Activated CD4-positive, alpha-beta T cell treated with anti-CD3 and anti-CD28 coated beads, Interleukin-2, amount 10 ng/mL, durations not matched to agents 24 days and 14 days (primary cell): Measurements from ENCODE around the gene GOLGA8F. TPM values are rescaled to one million over a fixed set of nuclear protein-coding genes. Genes with fewer than 3 reads are reported as not detected.
"Not testable (repeated sequence)": the region's sequence is repeated elsewhere in the genome, so short reads cannot be mapped to it uniquely, and the experiment has no call there.

Experiments
- DNase-seq: peaks from one replicate; pipeline ENCODE4 v3.0.0; 2022
- H3K27ac Mint-ChIP-seq: one replicate; pipeline ENCODE4 v1.8.0; 2022; ENCODE audit warnings: mild to moderate bottlenecking, mixed read lengths
- H3K27me3 Mint-ChIP-seq: one replicate; pipeline ENCODE4 v1.8.0; 2022; ENCODE audit warnings: mixed read lengths
- H3K36me3 Mint-ChIP-seq: one replicate; pipeline ENCODE4 v1.8.0; 2022; ENCODE audit warnings: low read depth, mild to moderate bottlenecking, mixed read lengths
- H3K4me1 Mint-ChIP-seq: one replicate; pipeline ENCODE4 v1.8.0; 2021; ENCODE audit warnings: mixed read lengths
- H3K4me3 Mint-ChIP-seq: one replicate; pipeline ENCODE4 v1.8.0; 2022; ENCODE audit warnings: mild to moderate bottlenecking, moderate library complexity, mixed read lengths
- H3K9me3 Mint-ChIP-seq: one replicate; pipeline ENCODE4 v1.8.0; 2021; ENCODE audit warnings: mixed read lengths
- intact Hi-C: fragments of 100-400 bp; cut with micrococcal nuclease; formaldehyde crosslinking; loops from one replicate; pipeline ENCODE4 v1.15.1; 2023
- total RNA-seq: library from RNA; stranded (reverse); gene quantifications from 2 replicates; pipeline ENCODE4 v1.2.3, GENCODE V29; 2022

Gene GOLGA8F
- total RNA-seq = not detected in 2 replicates

DNA sequence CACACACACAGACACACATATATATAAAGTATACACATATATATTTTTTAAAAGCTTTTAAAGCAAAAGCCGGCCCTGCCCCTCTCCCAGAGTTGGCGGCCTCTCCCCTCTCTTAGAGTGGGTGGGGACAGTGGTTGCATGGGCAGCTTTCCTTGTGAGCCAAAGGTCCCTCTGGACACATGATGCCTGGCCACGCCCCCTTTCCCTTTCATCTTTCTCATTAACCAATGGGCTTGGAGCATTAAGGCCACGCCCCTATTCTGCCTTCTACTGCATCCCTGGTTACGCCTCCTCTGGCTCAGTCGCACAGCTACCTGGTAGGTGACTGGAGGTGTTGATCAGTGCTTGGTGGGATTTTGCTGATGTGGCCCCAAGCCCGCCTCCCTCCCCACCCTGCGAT is at the start of gene GOLGA8F:
Gene GOLGA8F, plus strand, starts transcription at position 301 of the 400 bp plus-strand sequence. Its CDS starts 98 bp downstream, at position 399.
- H3K9me3 Mint-ChIP-seq, H3K4me3 Mint-ChIP-seq, H3K36me3 Mint-ChIP-seq, H3K27ac Mint-ChIP-seq, H3K4me1 Mint-ChIP-seq, intact Hi-C loops, H3K27me3 Mint-ChIP-seq, DNase-seq: not testable (repeated sequence)

- DNase-seq, H3K4me1 Mint-ChIP-seq, H3K27ac Mint-ChIP-seq, H3K36me3 Mint-ChIP-seq, intact Hi-C loops, H3K9me3 Mint-ChIP-seq, H3K4me3 Mint-ChIP-seq, H3K27me3 Mint-ChIP-seq: not testable (repeated sequence)
Observed at GRCh38 chr15:28357984-28358383, 20.5 kb upstream of the GOLGA8F start, which contains the start of gene GOLGA6L24. Gene GOLGA6L24 (minus strand): TSS chr15:28358084. CDS start chr15:28358023, 61 bp downstream.

DNA sequence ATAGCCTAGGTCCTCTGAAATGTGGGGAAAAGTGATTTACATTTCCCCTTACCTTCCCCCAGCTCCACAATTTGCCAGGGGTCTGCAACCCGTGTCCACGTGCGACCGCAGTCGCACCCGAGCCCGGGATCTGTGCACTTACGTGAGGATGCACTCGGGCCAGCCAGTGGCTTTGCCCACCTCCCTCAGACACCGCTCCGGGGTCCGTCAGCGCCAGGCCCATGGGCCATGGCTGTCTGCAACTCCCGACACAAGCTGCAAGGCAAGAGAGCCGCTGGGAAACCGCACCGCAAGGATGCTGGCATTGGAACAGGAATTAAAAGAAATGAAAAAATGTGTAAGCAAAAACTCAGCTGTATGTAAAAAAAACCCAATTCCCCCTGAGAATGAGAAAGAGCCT is 13.0 kb upstream of the GOLGA8F start:
- H3K9me3 Mint-ChIP-seq, H3K36me3 Mint-ChIP-seq, H3K4me1 Mint-ChIP-seq, DNase-seq, H3K27ac Mint-ChIP-seq, H3K4me3 Mint-ChIP-seq, H3K27me3 Mint-ChIP-seq, intact Hi-C loops: not testable (repeated sequence)

DNA sequence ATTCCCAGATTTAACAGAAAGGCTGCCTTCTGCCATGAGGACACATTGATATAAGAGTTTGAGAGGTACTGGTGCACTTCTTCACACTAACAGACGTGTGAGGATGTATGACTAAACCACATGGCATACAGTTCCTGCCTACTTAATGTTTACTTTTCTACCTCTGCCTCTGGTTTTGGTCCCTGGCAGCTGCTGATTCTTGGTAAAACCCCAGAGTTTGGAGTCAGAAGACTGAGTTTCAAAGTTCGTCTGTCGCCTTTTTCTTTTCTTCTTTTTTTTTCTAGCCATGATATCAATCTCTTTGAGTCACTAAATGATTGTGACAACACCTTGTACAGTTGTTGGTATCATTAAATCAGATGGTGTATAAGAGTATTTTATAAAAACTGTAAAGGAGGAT is 1.6 kb downstream of the GOLGA8F start:
- DNase-seq, H3K4me1 Mint-ChIP-seq, H3K9me3 Mint-ChIP-seq, H3K4me3 Mint-ChIP-seq, H3K27me3 Mint-ChIP-seq, H3K27ac Mint-ChIP-seq, H3K36me3 Mint-ChIP-seq, intact Hi-C loops: not testable (repeated sequence)

GRCh38 chr15:28396022-28396421 is 17.6 kb downstream of the GOLGA8F start:
- intact Hi-C loops, H3K27me3 Mint-ChIP-seq, H3K9me3 Mint-ChIP-seq, H3K36me3 Mint-ChIP-seq, H3K4me1 Mint-ChIP-seq, H3K27ac Mint-ChIP-seq, H3K4me3 Mint-ChIP-seq, DNase-seq: not testable (repeated sequence)

GRCh38 chr15:28402774-28403435 is 24.4 kb downstream of the GOLGA8F start:
- H3K27me3 Mint-ChIP-seq, DNase-seq, H3K9me3 Mint-ChIP-seq, H3K4me1 Mint-ChIP-seq, intact Hi-C loops, H3K27ac Mint-ChIP-seq, H3K36me3 Mint-ChIP-seq, H3K4me3 Mint-ChIP-seq: not testable (repeated sequence)

- H3K4me3 Mint-ChIP-seq, intact Hi-C loops, H3K4me1 Mint-ChIP-seq, H3K36me3 Mint-ChIP-seq, H3K27ac Mint-ChIP-seq, DNase-seq, H3K27me3 Mint-ChIP-seq, H3K9me3 Mint-ChIP-seq: not testable (repeated sequence)
Observed at GRCh38 chr15:28420470-28420869, 42.0 kb downstream of the GOLGA8F start.

- DNase-seq, H3K4me3 Mint-ChIP-seq, intact Hi-C loops, H3K4me1 Mint-ChIP-seq, H3K27ac Mint-ChIP-seq, H3K36me3 Mint-ChIP-seq, H3K27me3 Mint-ChIP-seq, H3K9me3 Mint-ChIP-seq: not testable (repeated sequence)
Observed at GRCh38 chr15:28435594-28435993, 57.1 kb downstream of the GOLGA8F start.

Other genes with a start within 250 kb of the GOLGA8F start
- 43.8 and 47.0 TPM in 2 replicates for gene HERC2, start 56.5 kb upstream of the GOLGA8F start, total RNA-seq
- gene GOLGA6L24, start 20.6 kb upstream of the GOLGA8F start, total RNA-seq = not detected in 2 replicates
- not detected in 2 replicates for gene GOLGA8G, start 154.3 kb downstream of the GOLGA8F start, total RNA-seq
- gene GOLGA6L25, start 174.9 kb downstream of the GOLGA8F start, total RNA-seq = not detected in 2 replicates